Middle frontal gyrus (tissue), 1 donor: Measurements from ENCODE around the gene ATP8B3.

Source experiments
- DNase-seq: peaks from one replicate; pipeline ENCODE4 v3.0.0-alpha.2; 2015; ENCODE audit warnings: low spot score; ENCODE audit errors: extremely low spot score

Gene ATP8B3

GRCh38 chr19:1837222-1837565 is 25.1 kb upstream of the ATP8B3 start:
- DNase-seq: no peak

DNA sequence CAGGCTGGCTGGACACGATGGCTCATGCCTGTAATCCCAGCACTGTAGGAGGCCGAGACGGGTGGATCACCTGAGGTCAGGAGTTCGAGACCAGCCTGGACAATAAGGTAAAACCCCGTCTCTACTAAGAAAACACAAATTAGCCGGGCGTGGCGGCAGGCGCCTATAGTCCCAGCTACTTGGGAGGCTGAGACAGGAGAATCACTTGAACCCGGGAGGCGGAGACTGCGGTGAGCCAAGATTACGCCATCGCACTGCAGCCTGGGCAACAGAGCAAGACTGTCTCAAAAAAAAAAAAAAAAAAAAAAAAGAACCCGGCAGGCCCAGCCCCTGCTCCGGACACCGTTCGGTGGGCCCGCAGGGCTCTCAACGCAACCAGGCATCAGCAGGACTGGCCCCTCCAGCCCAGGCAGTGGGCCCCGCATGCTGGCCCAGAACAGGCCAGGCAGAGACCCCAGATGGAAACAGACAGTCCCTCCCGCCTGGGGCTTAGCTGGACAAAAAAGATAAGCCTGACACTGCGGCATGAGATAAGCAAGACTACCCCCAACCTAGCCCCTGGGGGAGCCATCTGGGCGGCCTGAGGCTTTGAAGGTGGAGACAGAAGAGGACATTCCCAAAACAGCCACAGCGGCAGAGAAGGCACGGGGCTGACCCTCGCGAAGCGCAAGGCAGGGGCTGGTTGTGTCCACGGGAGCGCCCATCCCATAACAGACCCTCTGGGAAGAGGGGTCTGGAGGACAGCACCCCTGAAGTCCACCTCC is 24.6 kb upstream of the ATP8B3 start:
- no peak for DNase-seq

- no peak for DNase-seq
Observed at GRCh38 chr19:1833540-1833939, 21.5 kb upstream of the ATP8B3 start.

GRCh38 chr19:1832046-1832663 is 20.1 kb upstream of the ATP8B3 start:
- DNase-seq: no peak

GRCh38 chr19:1830978-1831377 is 18.9 kb upstream of the ATP8B3 start:
- DNase-seq: no peak

DNA sequence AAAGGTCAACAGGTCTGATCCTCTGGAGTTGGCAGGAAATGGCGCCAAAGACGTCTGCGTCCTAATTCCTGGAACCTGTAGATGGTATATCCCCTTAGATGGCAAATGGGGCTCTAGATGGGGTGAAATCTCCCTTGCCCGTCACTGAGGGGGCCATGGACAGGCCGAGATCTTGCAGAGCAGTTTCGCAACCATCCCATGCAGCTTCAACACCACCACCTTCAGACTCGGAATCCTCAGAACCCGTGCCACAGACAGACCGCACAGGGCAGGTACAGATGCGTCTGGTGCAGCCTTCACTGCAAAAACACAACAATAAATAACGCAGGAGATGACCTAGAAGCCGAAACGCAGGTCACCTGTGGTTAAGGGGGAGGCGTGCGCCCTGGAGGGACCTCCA is 18.5 kb upstream of the ATP8B3 start:
- DNase-seq: no peak

DNA sequence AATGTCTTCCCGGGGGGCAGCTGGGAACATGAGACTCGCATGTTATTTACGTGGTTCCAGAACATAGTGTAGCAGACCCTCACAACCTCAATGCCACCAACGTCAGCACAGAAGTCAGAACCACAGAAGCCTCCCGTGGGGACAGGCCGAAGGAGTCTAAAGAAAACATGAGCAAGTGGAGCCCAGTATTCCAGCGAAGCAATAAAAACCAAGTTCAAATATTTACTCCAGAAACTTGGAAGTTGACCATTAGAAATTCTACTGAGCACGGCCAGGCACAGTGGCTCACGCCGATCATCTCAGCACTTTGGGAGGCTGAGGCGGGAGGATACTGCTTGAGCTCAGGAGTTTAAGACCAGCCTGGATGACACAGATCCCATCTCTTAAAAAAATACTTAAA is 17.9 kb upstream of the ATP8B3 start:
- DNase-seq: no peak

GRCh38 chr19:1828279-1829238 is 16.5 kb upstream of the ATP8B3 start:
- DNase-seq: no peak

- DNase-seq: no peak
Observed at GRCh38 chr19:1827566-1828278, 15.6 kb upstream of the ATP8B3 start.

GRCh38 chr19:1826557-1827521 is 14.8 kb upstream of the ATP8B3 start:
- no peak for DNase-seq

- DNase-seq: no peak
Observed at GRCh38 chr19:1825909-1826556, 14.0 kb upstream of the ATP8B3 start.

DNA sequence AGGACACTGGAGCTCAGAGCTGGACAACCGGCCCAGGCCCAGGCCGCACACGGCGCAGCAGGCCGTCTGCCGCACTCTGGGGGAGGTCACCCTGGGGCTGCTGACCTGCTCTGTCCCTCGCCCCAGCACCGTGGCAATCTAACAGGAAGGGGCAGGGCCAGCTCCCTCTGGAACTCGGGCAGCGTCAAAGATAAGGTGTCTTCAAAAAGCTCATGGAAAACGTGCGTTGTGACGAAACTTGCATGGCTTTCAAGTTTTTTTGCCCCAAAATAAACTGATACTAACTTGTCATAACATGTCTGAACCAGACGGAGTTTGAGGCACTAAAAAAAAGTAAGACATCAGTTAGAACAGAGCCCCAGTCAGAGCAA is 12.2 kb upstream of the ATP8B3 start:
- DNase-seq: no peak

DNA sequence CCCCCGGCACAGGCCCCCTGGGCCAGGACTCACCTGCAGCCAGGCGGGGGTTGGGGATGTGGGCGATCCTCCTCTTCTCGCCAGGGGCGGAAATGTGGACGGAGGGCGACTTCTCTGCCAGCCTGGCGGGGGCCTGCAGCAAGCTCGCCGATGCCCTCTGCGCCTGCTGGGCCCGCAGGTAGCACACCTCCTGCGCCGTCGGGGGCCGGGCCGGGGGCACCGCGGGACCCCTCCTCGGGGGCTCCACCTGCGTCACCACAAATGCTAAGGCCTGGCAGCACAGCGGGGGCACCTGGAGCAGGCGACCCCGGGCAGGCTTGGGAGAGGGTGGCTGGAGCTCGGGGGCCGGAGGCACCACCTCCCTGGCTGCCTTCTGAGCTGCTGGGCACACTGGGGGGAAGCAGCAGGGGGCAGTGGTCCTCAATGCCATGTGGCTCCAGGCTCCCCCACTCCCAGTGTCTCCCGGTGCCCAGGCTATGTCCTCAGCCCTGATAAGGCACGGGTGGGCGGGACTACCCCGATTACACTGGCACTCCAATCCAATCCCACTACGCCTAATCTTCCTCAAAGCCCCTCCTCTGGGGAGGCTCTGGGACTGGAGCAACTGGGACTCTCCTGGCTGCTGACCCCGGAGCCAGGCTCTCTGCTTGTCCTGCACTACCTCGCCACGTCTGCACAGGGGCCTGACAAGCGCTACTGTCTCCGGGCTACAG is 11.6 kb upstream of the ATP8B3 start:
- DNase-seq: no peak

DNA sequence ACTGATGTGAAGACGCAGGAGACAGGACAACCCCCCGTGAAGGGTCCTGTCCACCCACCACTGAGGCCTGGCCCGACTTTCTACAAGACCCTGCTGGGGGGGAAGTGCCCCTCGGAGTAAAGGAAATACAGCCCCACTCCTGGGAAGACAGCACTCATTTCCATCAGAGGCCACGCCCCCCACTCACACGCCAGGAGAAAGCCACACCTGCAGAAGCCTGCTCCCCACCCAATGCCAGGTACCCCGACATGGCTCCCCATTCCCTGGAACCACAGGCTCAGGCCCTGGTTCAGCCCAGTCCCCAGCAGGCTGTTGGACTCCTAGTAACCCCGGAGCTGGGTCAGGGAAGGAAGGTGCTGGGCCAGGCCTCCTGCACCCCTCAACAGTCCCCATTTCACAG is 10.9 kb upstream of the ATP8B3 start:
- no peak for DNase-seq

DNA sequence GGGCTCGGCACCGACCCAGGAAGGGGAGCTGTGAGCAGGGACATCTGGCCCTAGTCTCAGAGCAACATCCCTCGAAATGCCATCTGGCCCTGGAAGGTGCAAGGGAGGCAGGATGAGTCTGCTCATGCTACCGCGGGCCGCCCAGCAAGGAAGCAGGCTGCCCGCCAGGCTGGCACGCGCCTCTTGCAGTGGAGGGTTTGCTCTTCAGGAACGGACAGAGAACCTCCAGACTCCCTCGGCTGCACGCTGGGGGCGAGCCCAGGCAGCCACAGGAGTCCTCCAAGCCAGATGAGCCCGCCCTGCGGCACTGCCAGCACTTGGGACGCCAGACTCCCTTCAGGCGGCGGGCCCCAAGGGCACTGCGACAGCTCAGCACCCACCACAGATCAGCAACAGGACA is 10.1 kb upstream of the ATP8B3 start:
- DNase-seq: no peak

DNA sequence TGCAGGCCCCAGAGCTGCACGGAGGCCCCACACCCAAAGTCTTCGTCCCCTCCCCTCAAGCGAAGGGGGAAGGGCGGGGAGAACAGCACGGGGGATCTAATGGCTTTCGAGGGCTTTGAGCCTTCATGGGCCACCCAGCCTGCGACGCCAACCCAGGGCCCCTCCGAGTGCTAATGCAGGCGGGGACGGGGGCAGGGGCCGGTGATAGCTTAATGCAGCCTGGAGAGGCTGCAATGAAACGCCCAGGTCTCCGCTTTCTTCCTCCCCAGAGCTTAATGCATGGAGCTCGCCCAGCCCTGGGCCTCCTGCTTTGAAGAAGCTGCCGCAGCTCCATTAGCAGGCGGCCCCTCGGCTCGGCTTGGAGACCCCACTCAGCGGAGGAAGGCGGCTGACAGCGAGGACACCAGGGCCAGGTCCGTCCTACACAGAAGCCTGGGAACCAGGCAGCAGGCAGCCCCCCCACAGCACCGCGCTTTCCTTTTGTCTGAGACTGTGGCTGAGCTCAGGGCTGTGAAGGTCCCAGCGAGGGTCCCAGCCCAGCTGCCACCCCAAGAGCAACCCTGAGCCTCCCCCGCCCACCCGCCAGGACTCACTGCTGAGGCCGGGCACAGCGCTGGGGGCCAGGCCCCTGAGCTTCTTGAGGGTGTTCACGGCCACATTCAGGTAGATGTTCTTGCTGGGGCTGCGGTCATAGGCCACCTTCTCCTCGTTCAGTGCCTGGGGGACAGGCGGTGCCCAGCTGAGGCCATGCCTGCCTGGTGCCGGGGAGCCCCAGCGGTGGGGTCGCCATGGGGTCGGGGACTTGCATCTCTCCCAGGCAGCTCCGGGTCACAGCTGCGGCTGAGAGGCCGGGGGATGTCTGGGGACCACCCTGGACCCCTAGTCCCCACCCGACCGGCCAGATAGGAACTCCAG is 7.5 kb upstream of the ATP8B3 start:
- no peak for DNase-seq

DNA sequence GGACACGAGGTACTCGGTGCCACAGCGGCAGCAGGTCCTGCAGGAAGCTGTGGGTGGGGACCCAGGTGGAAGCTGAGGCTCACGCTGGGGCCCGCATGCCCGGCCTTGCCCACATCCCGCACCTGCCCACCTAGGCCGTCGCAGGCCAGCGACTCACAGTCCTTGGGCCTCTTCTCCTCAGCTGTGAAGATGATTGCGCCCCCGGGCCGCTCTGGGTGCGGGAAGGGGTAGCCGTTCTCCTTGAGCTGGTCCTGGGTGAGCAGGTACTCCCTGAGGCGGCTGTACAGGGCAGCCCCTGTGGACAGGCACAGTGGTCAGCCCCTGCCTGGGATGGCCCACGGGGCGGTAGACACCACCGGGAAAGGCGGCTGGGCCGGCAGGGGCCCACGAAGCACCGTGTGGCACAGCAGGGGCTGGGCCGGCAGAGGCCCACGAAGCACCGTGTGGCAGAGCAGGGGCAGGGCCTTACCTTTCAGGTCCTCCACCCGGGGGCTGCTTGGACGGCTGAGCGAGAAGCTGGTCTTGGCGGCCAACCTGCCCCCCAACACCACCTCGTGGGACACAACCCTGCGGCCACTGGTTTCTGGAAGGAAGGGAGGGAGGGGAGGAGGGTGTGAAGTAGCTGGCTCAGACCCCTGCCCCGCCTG is 6.6 kb upstream of the ATP8B3 start:
- DNase-seq: no peak
